ENCODE results near the gene DAZAP1. TPM values are rescaled to one million over a fixed set of nuclear protein-coding genes. Genes with fewer than 3 reads are reported as not detected.

The DAZAP1 gene
- total and polyA plus RNA-seq, 2 experiments from 2014 or later = 35.8 to 46.8 TPM

DNA sequence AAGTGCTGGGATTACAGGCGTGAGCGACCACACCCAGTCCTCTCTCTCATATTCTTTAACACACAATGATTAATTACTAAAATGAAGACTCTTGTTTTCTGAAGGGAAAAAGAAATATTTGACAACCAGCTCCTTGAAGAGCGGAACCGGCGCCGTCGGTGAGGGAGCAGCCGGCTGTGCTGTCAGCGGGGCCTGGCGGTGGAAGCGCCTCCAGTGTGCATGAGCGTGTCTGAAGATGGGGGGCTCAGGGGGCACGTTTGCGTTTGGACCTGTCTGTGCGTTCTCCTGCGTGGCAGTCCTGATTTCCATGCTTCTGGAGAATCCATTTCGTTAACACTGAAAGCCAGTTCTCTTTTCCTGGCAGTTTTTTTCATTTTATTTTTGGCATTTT lies 31.0 kb upstream of the DAZAP1 start:
- Histone ChIP-seq H3K4me2 (no peak overlapping the region), H3K36me3 (replicated peaks; ENCODE audit: insufficient read depth, low read depth) (peaks cover 2% of the 10 kb centered on the region), H3K4me1 (ENCODE audit: insufficient read depth) (no peaks in the 10 kb centered on the region), H2AFZ (no peak overlapping the region), H3K9me3 (ENCODE audit: low read depth) (no peaks in the 10 kb centered on the region), H3K9me2 (replicated peaks; ENCODE audit: insufficient read depth) (no peaks in the 10 kb centered on the region), H3K4me3 (no peak overlapping the region), H3K27ac (no peak overlapping the region), H3K27me3 (no peaks in the 10 kb centered on the region), H4K20me1 (ENCODE audit: insufficient read depth, poor library complexity, severe bottlenecking) (no peaks in the 10 kb centered on the region), H3K79me2 (no peaks in the 10 kb centered on the region)
- TF ChIP-seq, protein P1, sequence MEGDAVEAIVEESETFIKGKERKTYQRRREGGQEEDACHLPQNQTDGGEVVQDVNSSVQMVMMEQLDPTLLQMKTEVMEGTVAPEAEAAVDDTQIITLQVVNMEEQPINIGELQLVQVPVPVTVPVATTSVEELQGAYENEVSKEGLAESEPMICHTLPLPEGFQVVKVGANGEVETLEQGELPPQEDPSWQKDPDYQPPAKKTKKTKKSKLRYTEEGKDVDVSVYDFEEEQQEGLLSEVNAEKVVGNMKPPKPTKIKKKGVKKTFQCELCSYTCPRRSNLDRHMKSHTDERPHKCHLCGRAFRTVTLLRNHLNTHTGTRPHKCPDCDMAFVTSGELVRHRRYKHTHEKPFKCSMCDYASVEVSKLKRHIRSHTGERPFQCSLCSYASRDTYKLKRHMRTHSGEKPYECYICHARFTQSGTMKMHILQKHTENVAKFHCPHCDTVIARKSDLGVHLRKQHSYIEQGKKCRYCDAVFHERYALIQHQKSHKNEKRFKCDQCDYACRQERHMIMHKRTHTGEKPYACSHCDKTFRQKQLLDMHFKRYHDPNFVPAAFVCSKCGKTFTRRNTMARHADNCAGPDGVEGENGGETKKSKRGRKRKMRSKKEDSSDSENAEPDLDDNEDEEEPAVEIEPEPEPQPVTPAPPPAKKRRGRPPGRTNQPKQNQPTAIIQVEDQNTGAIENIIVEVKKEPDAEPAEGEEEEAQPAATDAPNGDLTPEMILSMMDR (IDR thresholded peaks at IDR 0.05; ENCODE audit: poor library complexity) = no peak
- no peak for TF ChIP-seq EZH2phosphoT487 (IDR thresholded peaks at IDR 0.05; ENCODE audit: low read depth, severe bottlenecking, unreplicated experiment)
- TF ChIP-seq EZH2 (IDR thresholded peaks at IDR 0.05; ENCODE audit: borderline replicate concordance) = no peak
- WGBS (ENCODE audit: low lambda C conversion rate, missing lambda C conversion rate) = 99% methylated on average over 17 of the region's 17 CpGs
- DNase-seq (ENCODE audit: low spot score) = no peak

DNA sequence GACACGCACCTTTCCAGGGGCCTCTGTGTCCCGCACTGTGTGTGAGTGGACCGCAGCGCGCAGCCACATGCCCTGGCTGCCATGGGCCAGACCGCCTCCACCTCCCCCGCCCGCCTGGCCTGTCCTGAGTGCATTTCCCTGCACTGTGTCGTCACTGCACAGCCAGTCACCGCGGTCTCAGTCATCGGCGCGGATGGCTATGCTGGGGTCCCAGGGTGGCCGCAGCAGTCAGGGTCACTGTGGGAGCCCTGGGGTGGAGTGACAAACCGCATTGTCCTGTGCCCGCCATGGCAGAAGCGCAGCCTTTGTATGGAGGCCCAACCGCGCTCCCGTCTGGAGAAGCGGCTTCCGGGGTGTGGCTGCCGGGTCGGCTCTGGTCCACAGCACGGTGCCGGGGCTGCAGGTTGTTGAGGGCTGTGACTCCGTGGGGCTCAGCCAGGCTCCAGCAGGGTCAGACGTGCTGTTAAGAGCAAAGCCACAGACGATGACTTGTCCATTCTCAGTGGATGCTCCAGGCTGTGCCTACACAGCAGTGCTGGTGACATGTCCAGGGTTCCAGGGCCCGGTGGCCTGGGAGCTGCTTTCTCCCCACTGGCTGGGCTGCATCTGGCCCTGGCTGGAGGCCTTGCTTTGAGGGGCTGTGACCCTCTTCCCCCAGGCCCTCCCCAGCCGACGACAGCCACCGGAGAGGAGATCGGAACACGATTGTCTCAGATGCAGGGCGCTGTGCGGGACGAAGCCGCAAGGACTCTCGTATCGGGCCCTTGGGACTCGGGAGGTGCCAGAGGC lies 30.0 kb upstream of the DAZAP1 start:
- no peak for DNase-seq (ENCODE audit: low spot score)
- H3K4me2 ChIP-seq = no peak overlapping the region
- 98% methylated on average over 35 of the region's 43 CpGs for WGBS (ENCODE audit: low lambda C conversion rate, missing lambda C conversion rate)
- no peaks in the 10 kb centered on the region for H3K36me3 ChIP-seq (replicated peaks; ENCODE audit: insufficient read depth, low read depth)
- H3K9me3 ChIP-seq (ENCODE audit: low read depth) = no peaks in the 10 kb centered on the region
- no peaks in the 10 kb centered on the region for H4K20me1 ChIP-seq (ENCODE audit: insufficient read depth, poor library complexity, severe bottlenecking)
- no peak overlapping the region for H3K4me3 ChIP-seq
- H3K27ac ChIP-seq = no peak overlapping the region
- H2AFZ ChIP-seq = no peak overlapping the region
- TF ChIP-seq, protein P1 (IDR thresholded peaks at IDR 0.05; ENCODE audit: poor library complexity) = no peak
- TF ChIP-seq EZH2 (IDR thresholded peaks at IDR 0.05; ENCODE audit: borderline replicate concordance) (no peak), EZH2phosphoT487 (IDR thresholded peaks at IDR 0.05; ENCODE audit: low read depth, severe bottlenecking, unreplicated experiment) (no peak)
- H3K4me1 ChIP-seq (ENCODE audit: insufficient read depth) = no peaks in the 10 kb centered on the region
- H3K79me2 ChIP-seq = no peaks in the 10 kb centered on the region
- no peaks in the 10 kb centered on the region for H3K9me2 ChIP-seq (replicated peaks; ENCODE audit: insufficient read depth)
- H3K27me3 ChIP-seq = no peaks in the 10 kb centered on the region

DNA sequence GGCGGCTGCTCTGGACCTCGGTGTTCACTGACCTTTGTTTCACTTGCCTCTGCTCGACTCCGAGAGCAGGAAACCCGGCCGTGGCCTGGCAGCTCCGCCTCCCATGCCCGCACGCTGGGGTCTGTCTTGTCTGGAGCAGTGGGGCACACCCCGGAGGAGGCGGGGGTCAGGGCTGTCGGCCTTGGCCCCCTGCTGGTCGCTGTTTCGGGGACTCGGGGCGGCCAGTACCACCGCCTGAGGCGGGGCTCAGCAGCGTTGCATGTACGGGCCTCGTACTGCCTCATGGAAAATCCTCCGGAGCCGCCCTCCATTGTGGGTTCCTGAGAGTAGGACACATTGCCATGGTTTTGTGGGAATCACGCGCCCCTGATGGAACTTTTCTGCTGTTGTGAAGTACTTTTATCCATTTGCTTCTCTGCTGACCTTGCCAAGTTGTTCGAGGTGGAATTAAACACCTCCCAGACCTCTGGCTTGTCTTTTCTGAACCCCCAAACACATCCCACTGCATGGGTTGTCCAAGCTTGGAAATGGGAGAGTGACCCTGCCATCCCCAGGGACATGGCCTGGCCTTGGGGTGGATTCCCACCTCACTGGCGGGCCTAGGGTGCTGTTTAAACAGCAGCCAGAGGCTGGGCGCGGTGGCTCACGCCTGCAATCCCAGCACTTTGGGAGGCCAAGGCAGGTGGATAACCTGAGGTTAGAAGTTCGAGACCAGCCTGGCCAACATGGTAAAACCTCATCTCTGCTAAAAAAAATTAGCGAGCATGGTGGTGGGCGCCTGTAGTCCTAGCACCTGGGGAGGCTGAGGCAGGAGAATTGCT lies 29.2 kb upstream of the DAZAP1 start:
- Histone ChIP-seq H3K36me3 (replicated peaks; ENCODE audit: insufficient read depth, low read depth) (no peaks in the 10 kb centered on the region), H3K4me1 (ENCODE audit: insufficient read depth) (no peaks in the 10 kb centered on the region), H3K9me3 (ENCODE audit: low read depth) (no peaks in the 10 kb centered on the region), H3K4me2 (no peak overlapping the region), H3K79me2 (no peaks in the 10 kb centered on the region), H3K9me2 (replicated peaks; ENCODE audit: insufficient read depth) (no peaks in the 10 kb centered on the region), H2AFZ (no peak overlapping the region), H3K4me3 (no peak overlapping the region), H3K27ac (no peak overlapping the region), H4K20me1 (ENCODE audit: insufficient read depth, poor library complexity, severe bottlenecking) (no peaks in the 10 kb centered on the region), H3K27me3 (no peaks in the 10 kb centered on the region)
- 92% methylated on average over 33 of the region's 33 CpGs for WGBS (ENCODE audit: low lambda C conversion rate, missing lambda C conversion rate)
- DNase-seq (ENCODE audit: low spot score) = no peak
- TF ChIP-seq EZH2 (IDR thresholded peaks at IDR 0.05; ENCODE audit: borderline replicate concordance) = no peak
- TF ChIP-seq, protein P1 (IDR thresholded peaks at IDR 0.05; ENCODE audit: poor library complexity) = no peak
- TF ChIP-seq EZH2phosphoT487 (IDR thresholded peaks at IDR 0.05; ENCODE audit: low read depth, severe bottlenecking, unreplicated experiment) = no peak

Measured in hepatocyte (in vitro differentiated cells).